Mesodermal cell (in vitro differentiated cells): ENCODE data around the gene DAPK1.
A peak's percentile ranks its signal among the peaks of the same experiment; 100 is the strongest.

Source experiments
- H3K27ac ChIP-seq: 2 replicates; pipeline ENCODE4 v1.7.0; 2013; ENCODE audit warnings: mild to moderate bottlenecking, low read depth, low read length, moderate library complexity; ENCODE audit not compliant: severe bottlenecking
- H3K36me3 ChIP-seq: 2 replicates; pipeline ENCODE4 v1.7.1; 2013; ENCODE audit warnings: mild to moderate bottlenecking, low read length, moderate library complexity; ENCODE audit not compliant: control insufficient read depth, insufficient read depth
- H3K4me1 ChIP-seq: one replicate; pipeline ENCODE4 v1.7.1; 2013; ENCODE audit warnings: mild to moderate bottlenecking, low read length; ENCODE audit not compliant: insufficient read depth, control insufficient read depth, poor library complexity, severe bottlenecking
- H3K4me3 ChIP-seq: 2 replicates; pipeline ENCODE4 v1.7.0; 2013; ENCODE audit warnings: low read length, control low read depth, mild to moderate bottlenecking; ENCODE audit not compliant: insufficient read depth, poor library complexity, severe bottlenecking; ENCODE audit errors: extremely low read depth
- H3K9me3 ChIP-seq: 2 replicates; pipeline ENCODE4 v1.7.1; 2013; ENCODE audit warnings: mild to moderate bottlenecking, low read length, moderate library complexity; ENCODE audit not compliant: control insufficient read depth
- WGBS, 2 experiments: methylation state at CpG; one replicate each; pipeline ENCODE4 v1.1.5; 2013; ENCODE audit warnings: missing lambda C conversion rate in 2 of 2; ENCODE audit not compliant: insufficient coverage in 2 of 2; 5-methylcytosine and 5-hydroxymethylcytosine counted together

Gene DAPK1

GRCh38 chr9:87603854-87604490, 106.3 kb downstream of the DAPK1 start:
- Histone ChIP-seq H3K27ac (no peak overlapping the region), H3K36me3 (peaks cover 36% of the 10 kb centered on the region), H3K4me1 (peaks cover 41% of the 10 kb centered on the region), H3K4me3 (no peak overlapping the region), H3K9me3 (no peaks in the 10 kb centered on the region)
- WGBS, 2 experiments: 67 to 75% methylated on average over 3 to 4 of the region's 7 CpGs

GRCh38 chr9:87604886-87605588, 107.4 kb downstream of the DAPK1 start:
- Histone ChIP-seq H3K9me3 (no peaks in the 10 kb centered on the region), H3K36me3 (peaks cover 44% of the 10 kb centered on the region), H3K4me1 (peaks cover 30% of the 10 kb centered on the region), H3K27ac (no peak overlapping the region), H3K4me3 (no peak overlapping the region)
- WGBS, 2 experiments: 97% methylated on average over 18 to 19 of the region's 23 CpGs

- Histone ChIP-seq H3K4me3 (no peak overlapping the region), H3K27ac (no peak overlapping the region), H3K9me3 (no peaks in the 10 kb centered on the region), H3K4me1 (peaks cover 24% of the 10 kb centered on the region), H3K36me3 (peaks cover 44% of the 10 kb centered on the region)
- WGBS, 2 experiments: 98% methylated on average over 7 to 8 of the region's 10 CpGs
Measured at GRCh38 chr9:87605676-87606075, 108.0 kb downstream of the DAPK1 start.

GRCh38 chr9:87606841-87607521, 109.3 kb downstream of the DAPK1 start:
- peaks cover 19% of the 10 kb centered on the region for H3K4me1 ChIP-seq
- 94 to 100% methylated on average over 1 to 2 of the region's 3 CpGs for WGBS, 2 experiments
- H3K27ac ChIP-seq: peak overlapping the region; percentile 84
- H3K4me3 ChIP-seq: no peak overlapping the region
- H3K36me3 ChIP-seq: peaks cover 56% of the 10 kb centered on the region
- no peaks in the 10 kb centered on the region for H3K9me3 ChIP-seq

GRCh38 chr9:87607859-87608258, 110.2 kb downstream of the DAPK1 start:
- Histone ChIP-seq H3K4me1 (peaks cover 19% of the 10 kb centered on the region), H3K4me3 (no peak overlapping the region), H3K27ac (peak overlapping the region; percentile 10), H3K36me3 (peaks cover 62% of the 10 kb centered on the region), H3K9me3 (no peaks in the 10 kb centered on the region)
- 93% methylated on average over 2 of the region's 3 CpGs; no CpG with 5 or more reads in 1 of the 2 experiments for WGBS, 2 experiments

GRCh38 chr9:87609002-87609401, 111.3 kb downstream of the DAPK1 start:
- no peaks in the 10 kb centered on the region for H3K9me3 ChIP-seq
- H3K4me1 ChIP-seq: peaks cover 14% of the 10 kb centered on the region
- peaks cover 68% of the 10 kb centered on the region for H3K36me3 ChIP-seq
- H3K4me3 ChIP-seq: no peak overlapping the region
- no peak overlapping the region for H3K27ac ChIP-seq
- 86 to 90% methylated on average over 7 to 11 of the region's 11 CpGs for WGBS, 2 experiments

GRCh38 chr9:87609486-87609885, 111.8 kb downstream of the DAPK1 start:
- Histone ChIP-seq H3K4me3 (no peak overlapping the region), H3K9me3 (no peaks in the 10 kb centered on the region), H3K27ac (no peak overlapping the region), H3K36me3 (peaks cover 72% of the 10 kb centered on the region), H3K4me1 (peaks cover 14% of the 10 kb centered on the region)
- WGBS, 2 experiments: 100% methylated on average over 1 to 4 of the region's 5 CpGs

- peaks cover 65% of the 10 kb centered on the region for H3K36me3 ChIP-seq
- WGBS, 2 experiments: 95 to 97% methylated on average over 9 to 10 of the region's 12 CpGs
- H3K4me3 ChIP-seq: no peak overlapping the region
- peaks cover 19% of the 10 kb centered on the region for H3K4me1 ChIP-seq
- H3K9me3 ChIP-seq: no peaks in the 10 kb centered on the region
- no peak overlapping the region for H3K27ac ChIP-seq
Measured at GRCh38 chr9:87610200-87611155, 112.8 kb downstream of the DAPK1 start.

GRCh38 chr9:87611776-87612175, 114.1 kb downstream of the DAPK1 start:
- Histone ChIP-seq H3K36me3 (peaks cover 57% of the 10 kb centered on the region), H3K27ac (no peak overlapping the region), H3K4me1 (peaks cover 13% of the 10 kb centered on the region), H3K9me3 (no peaks in the 10 kb centered on the region), H3K4me3 (no peak overlapping the region)
- 100% methylated on average over 3 to 4 of the region's 4 CpGs for WGBS, 2 experiments

- Histone ChIP-seq H3K36me3 (peaks cover 57% of the 10 kb centered on the region), H3K27ac (no peak overlapping the region), H3K9me3 (no peaks in the 10 kb centered on the region), H3K4me1 (peaks cover 6% of the 10 kb centered on the region), H3K4me3 (no peak overlapping the region)
- WGBS, 2 experiments: no CpG with 5 or more reads among the region's 3 CpGs
Measured at GRCh38 chr9:87612536-87612935, 114.9 kb downstream of the DAPK1 start.
